ENCODE data around the gene WASHC3.

DNA sequence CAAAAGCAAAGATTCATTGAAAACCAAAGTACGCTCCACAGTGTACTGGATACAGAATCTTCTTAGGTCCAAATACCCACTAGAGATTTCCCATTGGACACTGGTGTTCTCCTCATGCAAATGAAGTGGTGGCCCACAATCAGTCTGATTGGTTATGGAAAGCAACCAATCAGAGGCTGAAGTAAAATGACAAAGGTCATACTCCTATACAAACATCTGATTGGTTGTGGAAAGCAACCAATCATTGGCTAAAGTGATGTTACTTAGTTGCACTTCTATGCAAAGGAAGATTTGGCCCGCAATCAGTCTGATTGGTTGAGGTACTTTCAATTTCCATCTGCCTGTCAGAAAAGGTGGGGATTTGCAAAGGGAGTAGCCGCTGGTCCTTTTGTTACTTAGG lies 1.3 kb upstream of the WASHC3 start:
- TF ChIP-seq, protein P1, sequence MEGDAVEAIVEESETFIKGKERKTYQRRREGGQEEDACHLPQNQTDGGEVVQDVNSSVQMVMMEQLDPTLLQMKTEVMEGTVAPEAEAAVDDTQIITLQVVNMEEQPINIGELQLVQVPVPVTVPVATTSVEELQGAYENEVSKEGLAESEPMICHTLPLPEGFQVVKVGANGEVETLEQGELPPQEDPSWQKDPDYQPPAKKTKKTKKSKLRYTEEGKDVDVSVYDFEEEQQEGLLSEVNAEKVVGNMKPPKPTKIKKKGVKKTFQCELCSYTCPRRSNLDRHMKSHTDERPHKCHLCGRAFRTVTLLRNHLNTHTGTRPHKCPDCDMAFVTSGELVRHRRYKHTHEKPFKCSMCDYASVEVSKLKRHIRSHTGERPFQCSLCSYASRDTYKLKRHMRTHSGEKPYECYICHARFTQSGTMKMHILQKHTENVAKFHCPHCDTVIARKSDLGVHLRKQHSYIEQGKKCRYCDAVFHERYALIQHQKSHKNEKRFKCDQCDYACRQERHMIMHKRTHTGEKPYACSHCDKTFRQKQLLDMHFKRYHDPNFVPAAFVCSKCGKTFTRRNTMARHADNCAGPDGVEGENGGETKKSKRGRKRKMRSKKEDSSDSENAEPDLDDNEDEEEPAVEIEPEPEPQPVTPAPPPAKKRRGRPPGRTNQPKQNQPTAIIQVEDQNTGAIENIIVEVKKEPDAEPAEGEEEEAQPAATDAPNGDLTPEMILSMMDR (IDR thresholded peaks at IDR 0.05; ENCODE audit: borderline replicate concordance, extremely low read depth, low read length, poor library complexity, severe bottlenecking), result no peak
- no peak for TF ChIP-seq EZH2 (IDR thresholded peaks at IDR 0.05; ENCODE audit: borderline replicate concordance, low read depth, low read length, severe bottlenecking)

All from DND-41 (cell line).